ENCODE results near the gene EML1.

- TF ChIP-seq CTCF (IDR thresholded peaks at IDR 0.05) (no peak), EP300 (IDR thresholded peaks at IDR 0.05) (no peak)
Measured at GRCh38 chr14:99772371-99773283, 20.6 kb upstream of the EML1 start.

All from esophagus muscularis mucosa (tissue), 3 donors.